Central memory CD8-positive, alpha-beta T cell (primary cell): ENCODE measurements around the gene DSG3.

Source experiments
- ATAC-seq: fragments of 150-1000 bp; cut with Tn5 transposase; replicated peaks from 2 replicates; pipeline ENCODE4 v1.10.0; 2022; ENCODE audit warnings: mild to moderate bottlenecking, moderate FRiP score, moderate number of reproducible peaks; ENCODE audit not compliant: poor library complexity, severe bottlenecking; ENCODE audit errors: extremely low read depth
- DNase-seq, 2 donors: peaks; one replicate each; pipeline ENCODE4 v3.0.0; 2021; ENCODE audit warnings: low spot score in 2 of 2
- H3K27ac Mint-ChIP-seq: one replicate; pipeline ENCODE4 v1.8.0; 2022; ENCODE audit warnings: low read depth, mild to moderate bottlenecking, moderate library complexity, mixed read lengths
- H3K27me3 Mint-ChIP-seq: one replicate; pipeline ENCODE4 v1.8.0; 2022; ENCODE audit warnings: mixed read lengths
- H3K36me3 Mint-ChIP-seq: one replicate; pipeline ENCODE4 v1.8.0; 2022; ENCODE audit warnings: mild to moderate bottlenecking, moderate library complexity, mixed read lengths; ENCODE audit not compliant: insufficient read depth
- H3K4me1 Mint-ChIP-seq: one replicate; pipeline ENCODE4 v1.8.0; 2022; ENCODE audit warnings: mixed read lengths
- H3K4me3 Mint-ChIP-seq: one replicate; pipeline ENCODE4 v1.8.0; 2022; ENCODE audit warnings: mild to moderate bottlenecking, moderate library complexity, mixed read lengths
- H3K9me3 Mint-ChIP-seq: one replicate; pipeline ENCODE4 v1.8.0; 2022; ENCODE audit warnings: mixed read lengths

Gene DSG3

DNA sequence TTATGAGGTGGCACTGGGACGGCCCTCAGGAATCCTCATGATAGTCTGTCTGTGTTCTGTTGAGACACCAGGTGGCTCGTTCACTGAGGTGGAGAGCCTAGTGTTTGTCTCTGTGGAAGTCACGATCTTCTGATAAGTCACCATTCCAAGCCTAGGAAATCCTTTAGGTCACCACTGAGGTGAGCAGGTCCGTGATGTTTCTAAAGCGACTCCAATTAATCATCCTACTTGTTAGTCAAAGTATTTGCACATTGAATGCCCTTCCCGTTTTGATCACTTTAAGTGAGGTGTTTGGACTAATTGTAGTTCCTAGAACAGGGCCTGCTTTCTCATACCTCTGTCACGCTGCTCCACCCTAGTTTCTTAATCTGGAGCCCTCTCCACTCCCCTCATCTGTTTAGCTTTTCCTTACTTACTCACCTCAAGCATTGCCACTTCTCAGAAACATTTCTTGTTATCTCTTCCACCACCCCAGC is 28.0 kb upstream of the DSG3 start:
- H3K4me3 Mint-ChIP-seq, result no peak overlapping the region
- no peak for ATAC-seq
- no peak for DNase-seq
- peaks cover 12% of the 10 kb centered on the region for H3K9me3 Mint-ChIP-seq
- H3K36me3 Mint-ChIP-seq, result no peaks in the 10 kb centered on the region
- no peaks in the 10 kb centered on the region for H3K27me3 Mint-ChIP-seq
- no peak overlapping the region for H3K27ac Mint-ChIP-seq
- no peaks in the 10 kb centered on the region for H3K4me1 Mint-ChIP-seq

DNA sequence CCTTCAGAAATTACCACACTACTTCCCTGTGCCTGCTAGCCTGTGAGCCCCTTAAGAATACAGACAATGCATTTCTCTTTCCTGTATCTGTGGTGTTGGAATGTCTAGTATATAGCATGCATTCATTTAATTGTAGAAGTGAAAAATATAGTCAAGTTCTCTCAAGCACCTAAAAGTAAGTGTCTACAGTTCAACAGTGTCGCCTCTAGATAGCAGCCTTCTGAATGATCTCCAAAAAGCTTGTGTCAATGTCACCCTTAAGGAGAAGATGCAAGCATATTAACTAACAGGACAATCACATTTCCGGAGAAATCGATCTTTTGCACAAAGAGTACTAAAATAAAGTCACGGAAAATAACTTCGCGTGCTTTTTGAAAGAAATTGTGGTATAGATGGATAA is 27.5 kb upstream of the DSG3 start:
- Mint-ChIP-seq H3K27ac (no peak overlapping the region), H3K4me3 (no peak overlapping the region), H3K27me3 (no peaks in the 10 kb centered on the region), H3K4me1 (no peaks in the 10 kb centered on the region), H3K9me3 (peaks cover 12% of the 10 kb centered on the region), H3K36me3 (no peaks in the 10 kb centered on the region)
- ATAC-seq, result no peak
- DNase-seq, result no peak

DNA sequence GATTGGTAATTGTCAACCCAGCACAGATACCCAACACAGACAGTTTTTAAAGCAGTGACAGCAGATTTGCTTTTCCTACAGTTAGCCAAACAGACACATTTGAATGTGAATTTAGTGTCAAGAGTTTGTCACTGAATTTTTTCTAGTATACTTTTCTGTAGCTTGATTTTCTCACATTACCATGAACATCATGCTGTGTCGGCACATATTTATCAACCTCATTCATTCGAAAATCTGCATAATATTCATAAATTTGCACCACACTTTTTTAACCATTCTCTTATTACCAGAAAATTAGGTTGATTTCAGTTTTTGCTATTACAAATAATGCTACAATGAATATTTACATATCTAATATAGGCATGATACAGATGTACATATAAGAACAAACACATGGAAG is 27.0 kb upstream of the DSG3 start:
- Mint-ChIP-seq H3K9me3 (peaks cover 12% of the 10 kb centered on the region), H3K36me3 (no peaks in the 10 kb centered on the region), H3K4me3 (no peak overlapping the region), H3K27me3 (no peaks in the 10 kb centered on the region), H3K27ac (no peak overlapping the region), H3K4me1 (no peaks in the 10 kb centered on the region)
- DNase-seq (no peak), ATAC-seq (no peak)

DNA sequence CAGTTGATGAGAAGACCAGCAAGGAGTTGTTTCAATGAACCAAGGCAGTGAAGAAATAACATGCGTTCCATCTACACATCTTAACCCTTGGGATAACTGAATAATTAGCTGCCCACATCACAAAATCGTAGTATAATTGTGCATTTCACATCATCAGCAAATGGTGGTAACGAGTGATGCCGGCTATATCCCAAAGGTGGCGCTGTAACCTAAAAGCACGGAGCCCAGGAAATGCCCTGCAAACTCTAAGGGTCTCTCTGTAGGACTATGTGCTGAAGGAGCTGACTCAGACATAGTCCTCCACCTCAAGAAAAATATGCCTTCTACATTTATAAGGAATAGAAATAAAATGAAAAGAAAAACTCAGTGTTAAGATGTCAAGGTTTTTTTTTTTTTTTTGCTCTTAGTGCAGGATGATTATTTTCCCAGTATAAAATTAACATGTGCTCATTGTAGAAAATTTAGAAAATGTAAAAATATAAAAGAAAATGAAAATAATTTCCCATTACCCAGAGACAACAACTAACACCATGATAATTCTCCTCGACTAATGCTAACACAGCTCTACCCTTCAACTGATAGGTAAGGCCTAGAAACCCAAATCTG is 23.1 kb upstream of the DSG3 start:
- Mint-ChIP-seq H3K27ac (no peak overlapping the region), H3K27me3 (no peaks in the 10 kb centered on the region), H3K36me3 (no peaks in the 10 kb centered on the region), H3K9me3 (peaks cover 12% of the 10 kb centered on the region), H3K4me3 (no peak overlapping the region), H3K4me1 (no peaks in the 10 kb centered on the region)
- ATAC-seq, result no peak
- DNase-seq, result no peak

DNA sequence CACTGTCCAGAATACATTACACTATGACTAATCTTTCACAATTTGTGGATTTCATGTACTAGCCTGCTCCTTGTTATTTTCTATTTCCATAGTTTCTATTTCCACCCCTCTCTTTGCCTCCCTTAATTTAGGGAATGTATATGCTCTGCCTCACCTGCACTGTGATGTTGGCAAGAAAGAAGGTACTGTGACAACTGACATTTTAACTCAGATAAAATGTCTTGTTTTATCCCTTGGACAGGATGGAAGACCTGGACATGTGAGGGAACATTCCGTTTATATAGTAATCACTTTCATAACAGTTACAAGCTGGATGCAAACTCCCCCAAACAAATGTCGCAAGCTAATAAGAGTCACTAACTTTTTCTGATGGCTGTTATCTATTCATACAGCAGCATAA is 21.5 kb upstream of the DSG3 start:
- H3K4me1 Mint-ChIP-seq, result no peaks in the 10 kb centered on the region
- no peaks in the 10 kb centered on the region for H3K36me3 Mint-ChIP-seq
- no peak overlapping the region for H3K27ac Mint-ChIP-seq
- ATAC-seq (no peak), DNase-seq (no peak)
- H3K27me3 Mint-ChIP-seq, result no peaks in the 10 kb centered on the region
- no peak overlapping the region for H3K4me3 Mint-ChIP-seq
- H3K9me3 Mint-ChIP-seq, result peaks cover 6% of the 10 kb centered on the region

DNA sequence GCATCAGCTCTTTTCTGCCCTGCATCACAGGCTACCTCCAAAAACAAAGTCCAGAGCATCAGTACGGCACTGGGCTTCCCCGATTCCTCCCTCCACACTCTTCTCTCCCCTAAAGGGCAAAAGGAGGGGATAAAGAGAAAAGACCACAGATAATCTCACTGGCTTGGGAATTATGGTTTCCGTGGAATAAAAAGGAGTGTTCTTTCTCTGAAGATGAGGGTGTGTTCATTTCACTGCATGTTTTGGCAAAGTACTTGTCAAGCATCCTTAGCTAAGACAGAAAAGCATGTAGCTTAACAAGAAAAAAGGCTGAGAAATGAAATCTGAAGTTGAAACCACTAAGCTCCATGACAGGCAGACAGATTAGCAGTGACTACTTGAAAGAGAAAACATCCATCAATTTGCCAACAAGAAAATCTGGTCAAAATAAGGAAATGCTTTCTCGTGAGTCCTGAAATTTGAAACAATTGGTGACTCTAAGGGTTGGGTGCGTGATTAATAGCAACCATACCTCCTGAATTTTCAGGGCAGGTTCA is 20.6 kb upstream of the DSG3 start:
- ATAC-seq (no peak), DNase-seq (no peak)
- H3K4me1 Mint-ChIP-seq, result no peaks in the 10 kb centered on the region

DNA sequence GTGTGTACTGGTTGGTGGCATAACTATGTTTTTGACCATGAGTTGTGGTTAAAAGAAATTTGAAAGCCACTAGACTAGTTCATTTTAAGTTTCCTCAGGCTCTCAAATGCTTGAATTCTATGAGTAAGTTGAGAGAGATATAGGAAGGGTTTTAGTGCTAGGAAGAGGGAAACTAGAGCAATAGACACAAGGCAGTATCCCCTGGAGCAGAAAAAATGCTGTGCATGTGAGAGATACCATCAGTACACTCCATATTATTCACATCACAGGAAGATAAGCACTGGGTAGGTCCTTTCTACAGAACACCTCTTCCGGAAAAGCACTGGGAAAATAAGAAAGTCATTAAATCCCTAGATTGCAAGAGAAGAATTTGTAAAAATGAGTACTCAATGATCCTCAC is 19.3 kb upstream of the DSG3 start:
- Mint-ChIP-seq H3K4me3 (no peak overlapping the region), H3K27ac (no peak overlapping the region), H3K9me3 (peaks cover 11% of the 10 kb centered on the region), H3K4me1 (no peaks in the 10 kb centered on the region), H3K27me3 (no peaks in the 10 kb centered on the region), H3K36me3 (no peaks in the 10 kb centered on the region)
- DNase-seq, result no peak
- ATAC-seq, result no peak

More for the DNA sequence above, 20.6 kb upstream of the DSG3 start:
- no peaks in the 10 kb centered on the region for H3K36me3 Mint-ChIP-seq
- no peaks in the 10 kb centered on the region for H3K27me3 Mint-ChIP-seq
- no peak overlapping the region for H3K4me3 Mint-ChIP-seq
- no peak overlapping the region for H3K27ac Mint-ChIP-seq
- H3K9me3 Mint-ChIP-seq, result peaks cover 6% of the 10 kb centered on the region

DNA sequence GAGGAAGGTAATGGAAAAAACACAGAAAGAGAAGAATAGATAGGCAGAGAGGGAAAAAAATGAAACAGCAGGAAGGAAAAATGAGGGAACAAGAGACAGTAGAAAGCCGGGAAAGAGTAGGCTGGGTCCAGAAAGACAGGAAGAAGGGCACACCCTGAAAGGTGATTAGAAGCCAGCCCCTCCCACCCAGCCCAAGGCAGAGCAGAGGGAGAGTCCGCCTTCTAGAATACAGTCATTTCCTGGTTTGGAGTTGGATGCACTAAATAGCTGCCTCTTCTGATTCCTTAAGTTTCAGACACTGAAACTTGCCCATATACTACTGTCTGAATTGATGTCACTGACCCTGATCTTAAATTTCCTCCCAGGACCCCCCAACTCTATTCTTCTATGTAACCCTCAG is 17.9 kb upstream of the DSG3 start:
- no peaks in the 10 kb centered on the region for H3K36me3 Mint-ChIP-seq
- no peaks in the 10 kb centered on the region for H3K27me3 Mint-ChIP-seq

DNA sequence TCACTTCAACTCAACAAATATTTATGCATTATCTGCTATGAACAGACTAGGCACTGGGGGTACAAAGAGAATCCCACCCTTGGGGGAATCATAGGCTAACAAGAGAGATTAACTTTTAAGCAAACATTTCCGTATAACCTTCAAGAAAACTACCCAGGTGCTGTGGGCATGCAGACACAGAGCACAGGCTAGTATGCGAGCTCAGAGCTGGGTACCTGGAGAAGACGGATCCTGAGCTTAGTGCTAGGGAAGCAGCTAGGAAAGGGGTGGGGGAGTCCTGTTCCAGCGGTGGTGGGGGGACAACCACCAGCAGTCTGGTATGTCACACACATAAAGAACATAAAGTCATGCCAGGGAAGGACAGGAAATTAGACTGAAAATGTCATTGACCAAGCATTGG is 17.5 kb upstream of the DSG3 start:
- Mint-ChIP-seq H3K27me3 (no peaks in the 10 kb centered on the region), H3K4me3 (no peak overlapping the region), H3K9me3 (peaks cover 5% of the 10 kb centered on the region), H3K27ac (no peak overlapping the region), H3K36me3 (no peaks in the 10 kb centered on the region), H3K4me1 (no peaks in the 10 kb centered on the region)
- no peak for ATAC-seq
- DNase-seq, result no peak

More for the DNA sequence above, 17.9 kb upstream of the DSG3 start:
- Mint-ChIP-seq H3K4me3 (no peak overlapping the region), H3K9me3 (peaks cover 5% of the 10 kb centered on the region), H3K4me1 (no peaks in the 10 kb centered on the region), H3K27ac (no peak overlapping the region)
- ATAC-seq (no peak), DNase-seq (no peak)

DNA sequence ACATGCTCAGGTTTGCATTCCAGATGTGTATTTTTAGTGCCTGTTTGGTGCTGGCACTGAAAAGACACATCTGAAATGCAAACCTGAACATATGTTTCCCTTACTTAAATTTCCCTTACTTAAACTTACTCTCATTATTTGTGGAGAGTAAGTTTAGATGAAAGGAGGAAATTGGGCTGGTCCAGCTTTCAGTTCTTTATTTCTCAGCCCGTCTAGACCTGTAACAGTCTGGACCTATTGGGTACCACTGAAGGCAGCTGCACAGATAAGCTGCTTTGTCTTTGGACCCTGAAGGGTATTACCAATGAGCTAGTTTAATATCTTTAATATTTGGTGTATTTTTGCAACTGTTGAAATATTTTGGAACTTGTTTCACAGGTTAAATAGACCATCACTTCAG is 17.0 kb upstream of the DSG3 start:
- no peak overlapping the region for H3K27ac Mint-ChIP-seq
- H3K36me3 Mint-ChIP-seq, result no peaks in the 10 kb centered on the region
- no peaks in the 10 kb centered on the region for H3K27me3 Mint-ChIP-seq
- no peak for ATAC-seq
- H3K9me3 Mint-ChIP-seq, result peaks cover 5% of the 10 kb centered on the region
- H3K4me1 Mint-ChIP-seq, result no peaks in the 10 kb centered on the region
- no peak for DNase-seq
- no peak overlapping the region for H3K4me3 Mint-ChIP-seq

DNA sequence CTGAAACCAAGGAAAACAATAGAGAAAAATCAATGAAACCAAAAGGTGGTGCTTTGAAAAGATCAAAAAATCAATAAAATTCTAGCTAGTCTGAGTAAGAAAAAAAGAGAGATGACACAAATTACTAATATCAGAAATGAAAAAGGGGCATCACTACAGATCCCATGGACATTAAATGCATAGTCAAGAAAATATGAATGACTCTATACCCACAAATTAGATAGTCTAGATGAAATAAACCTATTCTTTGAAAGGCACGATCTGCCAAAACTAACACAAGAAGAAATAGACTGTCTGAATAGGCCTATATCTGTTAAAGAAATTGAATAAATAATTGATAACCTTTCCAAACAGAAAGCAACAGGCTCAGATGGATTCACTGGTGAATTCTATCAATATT is 15.2 kb upstream of the DSG3 start:
- H3K9me3 Mint-ChIP-seq, result peaks cover 5% of the 10 kb centered on the region
- no peaks in the 10 kb centered on the region for H3K27me3 Mint-ChIP-seq
- DNase-seq (no peak), ATAC-seq (no peak)
- no peaks in the 10 kb centered on the region for H3K36me3 Mint-ChIP-seq
- H3K4me1 Mint-ChIP-seq, result no peaks in the 10 kb centered on the region
- no peak overlapping the region for H3K27ac Mint-ChIP-seq
- no peak overlapping the region for H3K4me3 Mint-ChIP-seq

DNA sequence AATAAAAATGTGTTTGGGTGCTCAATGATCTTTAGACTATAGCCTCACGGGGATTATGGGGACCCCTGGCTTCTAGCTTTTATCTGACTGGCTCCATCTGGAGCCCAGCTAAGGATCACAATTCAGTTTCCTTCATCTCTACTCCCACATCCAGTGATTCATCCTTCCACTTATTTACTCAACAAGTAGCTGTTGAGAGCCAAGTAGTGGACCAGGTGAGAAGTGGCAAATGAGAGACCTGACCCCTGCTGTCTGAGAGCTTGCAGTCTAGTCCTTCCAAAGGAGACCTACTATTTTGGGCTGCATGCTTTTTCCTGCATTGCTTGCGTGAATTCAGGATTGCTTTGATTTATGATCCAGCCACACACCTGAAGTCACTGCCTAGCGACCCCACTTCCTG is 10.7 kb upstream of the DSG3 start:
- no peak overlapping the region for H3K27ac Mint-ChIP-seq
- H3K27me3 Mint-ChIP-seq, result no peaks in the 10 kb centered on the region
- DNase-seq (no peak), ATAC-seq (no peak)
- peaks cover 5% of the 10 kb centered on the region for H3K9me3 Mint-ChIP-seq
- H3K4me1 Mint-ChIP-seq, result no peaks in the 10 kb centered on the region
- H3K4me3 Mint-ChIP-seq, result no peak overlapping the region
- no peaks in the 10 kb centered on the region for H3K36me3 Mint-ChIP-seq

DNA sequence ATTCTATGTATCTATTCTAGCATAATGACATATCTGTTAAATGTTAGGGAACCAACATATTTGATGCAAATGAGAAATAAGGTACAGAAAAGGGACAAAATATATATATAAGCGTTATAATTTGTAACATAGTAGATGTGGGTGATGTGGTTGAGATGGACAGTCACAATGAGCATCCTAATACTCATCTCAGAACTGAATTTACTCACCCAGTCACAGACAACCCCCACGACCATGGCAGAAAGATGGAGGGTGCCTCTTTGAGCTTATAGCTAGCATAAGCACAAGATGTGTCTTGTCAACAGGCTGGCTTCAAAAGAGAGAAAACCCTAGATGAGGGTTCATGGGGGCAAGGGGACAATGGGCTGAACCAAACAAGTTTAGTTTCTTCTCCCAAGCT is 9.1 kb upstream of the DSG3 start:
- Mint-ChIP-seq H3K4me3 (no peak overlapping the region), H3K27ac (no peak overlapping the region), H3K36me3 (no peaks in the 10 kb centered on the region), H3K4me1 (no peaks in the 10 kb centered on the region), H3K27me3 (no peaks in the 10 kb centered on the region), H3K9me3 (no peaks in the 10 kb centered on the region)
- no peak for ATAC-seq
- no peak for DNase-seq
